HG02840 (cell line): ENCODE results near the gene TMEM131.

Experiments used
- ATAC-seq: cut with Tn5 transposase; IDR thresholded peaks from one replicate; pipeline ENCODE4 v1.9.1; 2021; ENCODE audit warnings: mild to moderate bottlenecking, moderate library complexity, moderate number of reproducible peaks; ENCODE audit not compliant: unreplicated experiment, low FRiP score

The TMEM131 gene

DNA sequence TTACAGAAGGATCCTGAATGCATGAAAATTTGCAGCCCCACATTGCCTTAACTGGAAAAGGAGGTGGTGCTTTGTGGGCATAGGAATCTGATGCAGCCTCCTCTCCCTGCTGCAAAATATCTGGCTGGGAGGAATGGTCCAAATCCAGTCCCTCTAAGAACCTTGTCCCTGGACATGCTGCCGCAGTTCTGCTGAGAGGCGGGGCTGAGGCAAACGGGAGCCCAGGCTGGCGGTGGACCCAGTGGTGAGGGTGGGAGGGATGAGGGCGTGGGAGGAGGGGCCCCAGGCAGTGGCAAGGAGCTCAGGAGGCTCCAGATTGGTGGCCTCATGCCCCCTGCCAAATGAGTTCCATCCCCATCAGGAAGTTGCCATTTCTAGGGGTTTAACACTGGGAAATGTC lies 246.2 kb downstream of the TMEM131 start:
- ATAC-seq: no peak

DNA sequence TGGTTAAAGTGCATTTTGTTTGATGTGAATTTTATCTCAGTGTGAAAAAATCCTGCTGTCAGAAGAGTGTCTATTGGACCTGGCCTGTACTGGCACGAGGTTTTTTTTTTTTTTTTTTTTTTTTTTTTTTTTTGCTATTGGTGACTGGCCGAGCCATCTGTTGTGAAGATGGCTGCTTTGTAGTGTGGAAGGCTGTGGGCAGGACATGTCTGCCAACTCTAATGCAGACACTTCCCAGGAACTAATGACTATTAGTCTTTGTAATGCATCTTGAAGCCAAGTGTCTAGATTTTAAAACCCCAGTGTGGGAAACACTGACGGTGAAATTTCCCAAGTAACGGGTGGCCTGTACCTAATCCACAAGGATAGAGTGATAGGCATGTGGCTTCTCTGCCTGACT lies 248.0 kb downstream of the TMEM131 start:
- no peak for ATAC-seq

- no peak for ATAC-seq
These were observed 248.5 kb downstream of the TMEM131 start for GRCh38 chr2:97747285-97747684.

DNA sequence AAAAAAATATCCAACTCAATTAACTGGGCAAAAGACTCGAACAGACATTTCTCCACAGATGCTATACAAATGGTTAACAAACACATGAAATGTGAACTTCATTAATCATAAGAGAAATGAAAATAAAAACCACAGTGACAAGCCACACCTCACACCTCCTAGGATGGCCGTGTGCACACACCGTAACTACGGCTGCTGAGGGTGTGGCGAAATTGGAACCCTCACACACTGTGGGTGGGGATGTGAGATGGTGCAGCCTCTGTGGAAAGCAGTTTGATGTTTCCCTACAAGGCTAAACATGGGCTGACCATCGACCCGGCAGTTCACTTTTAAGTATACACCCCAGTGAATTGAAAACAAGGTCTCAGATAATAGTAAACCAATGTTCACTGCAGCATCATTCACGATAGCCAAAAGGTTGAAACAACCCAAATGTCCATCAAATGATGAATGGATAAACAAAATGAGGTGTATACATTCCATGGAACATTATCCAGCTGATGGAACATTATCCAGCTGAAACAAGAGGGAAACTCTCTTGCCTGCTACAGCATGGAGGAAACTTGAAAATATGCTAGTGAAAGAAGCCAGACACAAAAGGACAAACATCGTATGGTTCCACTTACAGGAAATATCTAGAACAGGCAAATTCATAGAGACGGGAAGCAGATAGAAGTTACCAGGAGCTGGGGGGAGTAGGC lies 250.1 kb downstream of the TMEM131 start:
- no peak for ATAC-seq

DNA sequence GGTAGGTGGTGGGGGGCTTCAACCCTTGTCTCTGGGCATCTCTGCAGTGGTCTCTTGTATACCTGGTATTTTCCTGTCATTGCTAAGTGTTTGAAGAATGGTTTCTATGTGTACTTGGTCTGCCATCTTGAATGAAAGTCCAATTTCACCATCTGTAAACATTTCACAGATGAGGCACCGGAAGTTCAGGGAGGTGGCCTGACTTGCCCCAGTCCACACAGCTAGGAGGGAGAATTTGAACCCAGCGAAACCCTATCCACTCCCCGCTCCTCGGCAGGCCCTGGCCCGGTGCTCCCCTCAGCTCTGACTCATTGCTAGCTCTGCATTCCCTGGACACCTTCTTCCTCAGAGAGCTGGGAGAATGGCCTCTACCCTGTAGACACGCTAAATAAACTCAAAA lies 251.8 kb downstream of the TMEM131 start:
- no peak for ATAC-seq

DNA sequence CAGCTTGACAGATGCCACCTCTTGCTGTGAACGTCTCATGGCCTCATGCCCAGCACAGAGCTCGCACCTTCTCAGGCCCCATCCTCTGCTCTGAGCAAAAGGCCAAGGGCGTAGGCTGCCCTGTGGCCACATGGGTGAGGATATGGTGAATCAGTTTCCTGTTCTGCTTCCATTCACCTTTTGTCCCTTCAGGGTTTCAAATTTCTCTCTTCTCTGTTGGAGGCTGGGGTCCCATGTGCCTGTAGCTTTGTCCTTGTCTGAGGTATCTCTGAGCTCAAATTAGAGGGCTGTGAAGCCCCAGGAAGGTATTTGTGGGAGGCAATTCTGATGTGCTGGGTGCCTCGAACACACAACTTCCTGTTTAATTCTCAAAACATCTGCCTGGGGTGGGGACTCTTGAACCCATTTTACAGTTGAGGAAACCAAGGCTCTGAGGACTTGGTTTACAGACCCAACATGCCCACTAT lies 253.3 kb downstream of the TMEM131 start:
- no peak for ATAC-seq

DNA sequence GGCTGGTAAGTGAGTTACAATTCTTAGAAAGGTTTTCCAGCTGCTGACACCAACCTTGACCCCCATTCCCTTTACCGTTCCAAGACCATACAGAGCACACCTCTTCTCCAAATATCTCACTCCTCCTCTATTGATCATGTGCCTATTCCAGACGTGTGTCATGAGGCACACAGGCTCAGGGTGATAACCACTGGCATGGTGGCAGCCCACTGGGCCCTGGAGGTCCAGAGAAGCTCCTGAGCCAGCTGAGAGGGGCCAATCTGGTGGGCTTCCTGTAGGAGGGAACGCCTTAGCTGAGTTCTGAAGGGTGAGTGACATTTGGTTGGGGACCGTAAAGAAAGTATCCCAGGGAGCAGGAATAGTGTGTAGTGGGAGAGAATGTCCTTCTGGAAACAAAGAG lies 254.1 kb downstream of the TMEM131 start:
- no peak for ATAC-seq

DNA sequence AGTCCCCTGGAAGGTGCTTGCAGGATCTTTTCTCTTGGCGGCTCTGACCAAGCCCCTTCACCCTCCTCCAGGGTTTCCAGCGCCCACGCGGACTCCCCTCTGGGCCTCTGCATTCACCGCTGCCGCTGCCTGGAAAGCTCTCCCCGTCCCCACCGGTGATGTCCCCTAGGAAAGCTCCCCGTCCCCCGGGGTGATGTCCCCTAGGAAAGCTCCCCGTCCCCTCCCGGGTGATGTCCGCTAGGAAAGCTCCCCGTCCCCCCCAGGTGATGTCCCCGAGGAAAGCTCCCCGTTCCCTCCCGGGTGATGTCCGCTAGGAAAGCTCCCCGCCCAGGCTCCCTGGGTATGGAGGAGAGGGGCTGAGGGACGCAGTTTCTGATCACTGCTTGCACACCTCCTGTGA lies 254.5 kb downstream of the TMEM131 start:
- ATAC-seq: no peak

GRCh38 chr2:97740590-97741182 lies 255.1 kb downstream of the TMEM131 start:
- ATAC-seq: no peak

GRCh38 chr2:97739893-97740245 lies 255.9 kb downstream of the TMEM131 start:
- no peak for ATAC-seq

- no peak for ATAC-seq
These were observed 256.5 kb downstream of the TMEM131 start for GRCh38 chr2:97739020-97739892.

DNA sequence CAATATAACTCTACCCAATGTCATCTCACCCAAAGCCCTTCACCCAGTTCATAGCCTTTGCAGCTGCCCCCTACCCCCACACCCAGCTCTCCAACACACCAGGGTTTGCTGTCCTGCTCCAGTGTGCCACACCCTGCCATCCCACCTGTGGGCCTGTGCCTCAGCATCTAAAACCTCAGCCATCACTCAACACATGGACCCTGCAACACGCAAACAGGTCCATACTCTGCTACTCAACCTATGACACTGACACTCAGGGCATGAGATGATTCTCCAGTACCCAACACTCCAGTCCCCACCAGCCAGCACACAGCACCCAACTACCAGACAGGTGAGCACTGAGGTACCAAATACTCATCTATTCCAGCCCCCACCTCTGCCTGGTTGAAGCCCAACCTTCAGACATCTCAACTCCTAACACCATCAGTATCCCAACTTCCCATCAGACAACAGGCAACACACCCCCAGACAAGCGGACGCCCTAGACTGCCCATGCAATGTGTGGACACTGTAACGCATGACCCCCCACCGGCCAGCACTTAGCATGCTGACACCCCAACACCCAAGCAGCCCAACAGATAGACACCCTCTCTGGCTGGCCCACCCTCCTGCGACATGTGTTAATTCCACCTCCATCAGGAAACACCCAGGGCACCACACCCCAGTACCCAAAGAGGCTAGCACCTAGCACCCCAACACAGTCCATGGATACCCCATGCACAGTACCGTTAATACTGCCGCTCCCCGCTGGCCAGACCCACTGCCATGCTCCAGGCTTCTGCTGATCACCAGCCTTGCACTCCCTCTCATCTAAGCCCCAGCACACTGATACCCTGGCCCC lies 257.3 kb downstream of the TMEM131 start:
- ATAC-seq: no peak

DNA sequence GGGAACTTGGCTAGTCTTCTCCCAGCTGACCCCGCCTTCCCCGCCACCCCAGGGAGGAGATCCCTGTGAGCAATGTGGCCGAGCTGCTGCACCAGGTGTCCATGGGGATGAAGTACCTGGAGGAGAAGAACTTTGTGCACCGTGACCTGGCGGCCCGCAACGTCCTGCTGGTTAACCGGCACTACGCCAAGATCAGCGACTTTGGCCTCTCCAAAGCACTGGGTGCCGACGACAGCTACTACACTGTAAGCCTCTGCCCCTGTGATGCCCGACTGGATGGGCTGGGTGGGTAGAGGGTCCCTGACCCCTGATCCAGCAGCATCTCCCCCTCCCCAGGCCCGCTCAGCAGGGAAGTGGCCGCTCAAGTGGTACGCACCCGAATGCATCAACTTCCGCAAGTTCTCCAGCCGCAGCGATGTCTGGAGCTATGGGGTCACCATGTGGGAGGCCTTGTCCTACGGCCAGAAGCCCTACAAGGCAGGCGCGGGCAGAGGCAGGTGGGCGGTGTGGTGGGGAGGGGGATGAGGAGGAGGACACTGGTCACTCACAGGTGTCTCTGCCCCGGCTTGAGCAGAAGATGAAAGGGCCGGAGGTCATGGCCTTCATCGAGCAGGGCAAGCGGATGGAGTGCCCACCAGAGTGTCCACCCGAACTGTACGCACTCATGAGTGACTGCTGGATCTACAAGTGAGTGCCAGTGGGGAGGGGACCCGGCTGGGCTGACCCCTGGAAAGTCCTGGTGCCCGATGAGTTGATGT lies 258.1 kb downstream of the TMEM131 start:
- ATAC-seq: no peak

GRCh38 chr2:97736608-97737330 lies 259.0 kb downstream of the TMEM131 start:
- ATAC-seq: no peak

- no peak for ATAC-seq
These were observed 259.6 kb downstream of the TMEM131 start for GRCh38 chr2:97736185-97736584.

GRCh38 chr2:97735161-97735561 lies 260.6 kb downstream of the TMEM131 start:
- no peak for ATAC-seq

DNA sequence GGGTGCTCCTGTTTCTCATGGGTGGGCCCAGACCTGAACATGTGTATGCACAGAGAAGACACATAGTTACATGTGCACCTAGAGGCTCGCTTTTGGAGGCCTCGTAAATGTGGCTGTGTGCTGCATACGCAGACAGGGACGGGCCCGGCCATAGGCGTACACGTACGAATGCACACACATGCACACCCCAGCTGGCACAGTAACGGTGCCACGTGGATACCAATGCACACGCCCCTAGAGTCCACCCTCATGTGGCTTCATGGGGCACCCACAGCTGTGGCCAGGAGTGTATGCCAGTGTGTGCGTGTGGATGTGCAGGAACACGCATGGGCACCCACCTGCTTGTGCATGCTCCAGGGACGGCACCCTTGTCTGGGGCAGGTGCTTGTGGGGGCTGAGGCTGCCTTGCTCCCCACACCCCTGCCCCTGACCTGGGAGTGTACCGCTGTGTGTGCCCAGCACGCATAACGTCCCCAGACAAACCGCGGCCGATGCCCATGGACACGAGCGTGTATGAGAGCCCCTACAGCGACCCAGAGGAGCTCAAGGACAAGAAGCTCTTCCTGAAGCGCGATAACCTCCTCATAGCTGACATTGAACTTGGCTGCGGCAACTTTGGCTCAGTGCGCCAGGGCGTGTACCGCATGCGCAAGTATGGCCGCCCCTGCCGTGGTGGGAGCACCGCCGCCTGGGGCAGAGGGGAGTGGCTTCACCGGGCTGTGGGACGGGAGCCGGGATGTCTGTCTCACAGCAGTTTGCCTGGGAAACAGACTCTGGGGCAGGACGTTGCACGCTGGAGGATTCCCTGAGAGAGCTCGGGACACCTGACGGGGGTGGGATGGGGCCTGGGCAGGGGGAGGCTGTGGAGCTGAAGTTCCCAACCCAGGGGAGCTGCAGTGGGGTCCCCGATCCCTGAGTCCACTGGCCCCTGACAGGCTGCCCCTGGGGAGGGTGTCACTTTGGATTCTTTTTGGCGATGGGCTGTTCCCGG lies 261.4 kb downstream of the TMEM131 start:
- ATAC-seq: no peak
